CD14-positive monocyte (primary cell): ENCODE results near the gene GH2. TPM values are rescaled to one million over a fixed set of nuclear protein-coding genes. Genes with fewer than 3 reads are reported as not detected.

ENCODE experiments used
- DNase-seq, 3 donors: peaks; one replicate each; pipeline ENCODE4 v3.0.0-alpha.2; 2011 to 2022
- H2AFZ ChIP-seq: 2 replicates; pipeline ENCODE4 v1.6.0; 2012; ENCODE audit warnings: mild to moderate bottlenecking, low read depth, low read length, inconsistent platforms; ENCODE audit not compliant: insufficient read depth, poor library complexity, severe bottlenecking
- H3K27ac ChIP-seq, 2 donors: 1 replicate in 1 of 2; 2 replicates in 1 of 2; pipeline ENCODE4 v1.5.1; 2012 to 2013; ENCODE audit warnings: low read length in 2 of 2, control low read depth in 1 of 2, inconsistent platforms in 1 of 2, low read depth in 1 of 2, mild to moderate bottlenecking in 1 of 2
- H3K27me3 ChIP-seq, 2 donors: one replicate each; pipeline versions ENCODE4 v1.6.0 to v1.6.1; 2011 to 2013; ENCODE audit warnings: low read length in 2 of 2; ENCODE audit not compliant: control insufficient read depth in 2 of 2, insufficient read depth in 2 of 2
- H3K36me3 ChIP-seq, 2 donors: replicated peaks in 1 of 2; 1 replicate in 1 of 2; 2 replicates in 1 of 2; pipeline versions ENCODE4 v1.5.1 to v1.6.1; 2012 to 2013; ENCODE audit warnings: low read length in 2 of 2, control low read depth in 1 of 2, inconsistent platforms in 1 of 2, mild to moderate bottlenecking in 1 of 2; ENCODE audit not compliant: insufficient read depth in 2 of 2, control insufficient read depth in 1 of 2
- H3K4me1 ChIP-seq, 2 donors: 1 replicate in 1 of 2; 2 replicates in 1 of 2; pipeline versions ENCODE4 v1.5.1 to v1.6.1; 2012 to 2013; ENCODE audit warnings: low read length in 2 of 2, control low read depth in 1 of 2, inconsistent platforms in 1 of 2, mild to moderate bottlenecking in 1 of 2, moderate library complexity in 1 of 2; ENCODE audit not compliant: insufficient read depth in 2 of 2, control insufficient read depth in 1 of 2
- H3K4me2 ChIP-seq: replicated peaks from 2 replicates; pipeline ENCODE3; 2012; ENCODE audit warnings: low read length, moderate library complexity, mild to moderate bottlenecking; ENCODE audit not compliant: poor library complexity, severe bottlenecking; ENCODE audit errors: extremely low read depth
- H3K4me3 ChIP-seq, 3 experiments: fragments of 200-600 bp in 1 of 3; sonication (generic) in 1 of 3; replicated peaks in 1 of 3; 1 replicate in 2 of 3; 2 replicates in 1 of 3; pipeline ENCODE4 v1.5.1; 2011 to 2013; ENCODE audit warnings: low read length in 3 of 3, mild to moderate bottlenecking in 3 of 3, control low read depth in 2 of 3, low read depth in 2 of 3, inconsistent platforms in 1 of 3, moderate library complexity in 1 of 3
- H3K79me2 ChIP-seq: 2 replicates; pipeline ENCODE4 v1.6.0; 2012; ENCODE audit warnings: mild to moderate bottlenecking, control low read depth, inconsistent platforms, low read length, moderate library complexity; ENCODE audit not compliant: insufficient read depth
- H3K9ac ChIP-seq: 2 replicates; pipeline ENCODE4 v1.6.0; 2017; ENCODE audit warnings: low read length, mild to moderate bottlenecking; ENCODE audit not compliant: insufficient read depth, poor library complexity, severe bottlenecking
- H3K9me3 ChIP-seq, 2 donors: replicated peaks in 1 of 2; 1 replicate in 1 of 2; 2 replicates in 1 of 2; pipeline versions ENCODE4 v1.5.1 to v1.6.1; 2012 to 2013; ENCODE audit warnings: low read length in 2 of 2, control low read depth in 1 of 2; ENCODE audit not compliant: control insufficient read depth in 1 of 2, insufficient read depth in 1 of 2
- H4K20me1 ChIP-seq: 2 replicates; pipeline ENCODE4 v1.6.0; 2012; ENCODE audit warnings: mild to moderate bottlenecking, low read length, control low read depth, moderate library complexity; ENCODE audit not compliant: insufficient read depth
- H3K27ac Mint-ChIP-seq, 7 donors: one replicate each; pipeline ENCODE4 v1.8.0; 2020; ENCODE audit warnings: mild to moderate bottlenecking in 7 of 7, mixed read lengths in 7 of 7, moderate library complexity in 6 of 7, inconsistent platforms in 2 of 7
- H3K27me3 Mint-ChIP-seq, 3 donors: one replicate each; pipeline ENCODE4 v1.8.0; 2021 to 2022; ENCODE audit warnings: low read depth in 3 of 3, mild to moderate bottlenecking in 3 of 3, mixed read lengths in 3 of 3, moderate library complexity in 3 of 3, inconsistent platforms in 1 of 3
- H3K36me3 Mint-ChIP-seq, 2 donors: one replicate each; pipeline ENCODE4 v1.8.0; 2020; ENCODE audit warnings: mixed read lengths in 2 of 2, inconsistent platforms in 1 of 2, mild to moderate bottlenecking in 1 of 2
- H3K4me1 Mint-ChIP-seq: one replicate; pipeline ENCODE4 v1.8.0; 2020; ENCODE audit warnings: mild to moderate bottlenecking, mixed read lengths
- H3K4me3 Mint-ChIP-seq, 2 donors: one replicate each; pipeline ENCODE4 v1.8.0; 2020; ENCODE audit warnings: mild to moderate bottlenecking in 2 of 2, mixed read lengths in 2 of 2, moderate library complexity in 1 of 2
- H3K9me3 Mint-ChIP-seq, 7 donors: one replicate each; pipeline ENCODE4 v1.8.0; 2020 to 2022; ENCODE audit warnings: mixed read lengths in 7 of 7, mild to moderate bottlenecking in 6 of 7, moderate library complexity in 6 of 7, inconsistent platforms in 2 of 7
- CTCF ChIP-seq: fragments of 200-600 bp; IDR thresholded peaks from one replicate; pipeline ENCODE4 v1.8.0; 2022; ENCODE audit warnings: antibody characterized with exemption, mild to moderate bottlenecking
- WGBS: methylation state at CpG from one replicate; pipeline ENCODE4 v1.1.5; 2013; ENCODE audit warnings: missing lambda C conversion rate; ENCODE audit not compliant: insufficient coverage; 5-methylcytosine and 5-hydroxymethylcytosine counted together
- intact Hi-C, 2 donors: fragments of 100-400 bp; cut with micrococcal nuclease; formaldehyde crosslinking; loops; one replicate each; pipeline versions ENCODE4 v1.15.0 to v1.15.1; 2023
- polyA plus RNA-seq, 3 donors: library from polyadenylated mRNA; depleted of rRNA in 1 of 3; unstranded in 2 of 3; stranded (reverse) in 1 of 3; fragments of 300-500 nt in 2 of 3; fragments of >200 nt in 1 of 3; fragmentation: Illumina TruSeq in 2 of 3; gene quantifications; 1 replicate in 2 of 3; 2 replicates in 1 of 3; pipeline ENCODE4 v1.2.3, GENCODE V29; 2012 to 2021

The GH2 gene
- polyA plus RNA-seq, 3 donors = not detected

- Histone ChIP-seq H2AFZ (no peak overlapping the region), H3K4me3 (no peak overlapping the region), H3K9me3 (no peaks in the 10 kb centered on the region), H3K9ac (no peak overlapping the region), H3K36me3 (peaks cover 42 to 54% of the 10 kb centered on the region in 2 donors), H3K27ac (no peak overlapping the region), H3K79me2 (peaks cover 84% of the 10 kb centered on the region), H4K20me1 (peaks cover 95% of the 10 kb centered on the region), H3K4me2 (no peak overlapping the region), H3K27me3 (no peaks in the 10 kb centered on the region), H3K4me1 (peaks cover 41 to 48% of the 10 kb centered on the region in 2 donors)
- intact Hi-C loops = no loop called here
- Mint-ChIP-seq H3K36me3 (peaks cover 37 to 52% of the 10 kb centered on the region in 2 donors), H3K27me3 (peaks cover 0 to 3% (median 1%) of the 10 kb centered on the region in 3 donors), H3K4me1 (peaks cover 45% of the 10 kb centered on the region), H3K4me3 (no peak overlapping the region), H3K27ac (peak overlapping the region in 1 of 7 donors; percentile 58), H3K9me3 (no peaks in the 10 kb centered on the region)
- 89% methylated on average over 12 of the region's 12 CpGs for WGBS
- TF ChIP-seq CTCF = no peak
- DNase-seq = no peak
Observed at GRCh38 chr17:63837480-63837879, 44.3 kb downstream of the GH2 start.

- Mint-ChIP-seq H3K36me3 (peaks cover 44 to 59% of the 10 kb centered on the region in 2 donors), H3K4me3 (no peak overlapping the region), H3K27ac (peak overlapping the region in 5 of 7 donors; percentile 28 to 74 (median 53)), H3K27me3 (peaks cover 0 to 1% (median under 1%) of the 10 kb centered on the region in 3 donors), H3K9me3 (no peaks in the 10 kb centered on the region), H3K4me1 (peaks cover 46% of the 10 kb centered on the region)
- H3K36me3 ChIP-seq = peaks cover 48 to 61% of the 10 kb centered on the region in 2 donors
- H2AFZ ChIP-seq = no peak overlapping the region
- no peak overlapping the region for H3K4me2 ChIP-seq
- no peak for TF ChIP-seq CTCF
- H3K9me3 ChIP-seq = no peaks in the 10 kb centered on the region
- H3K79me2 ChIP-seq = peaks cover 79% of the 10 kb centered on the region
- WGBS = 98% methylated on average over 6 of the region's 7 CpGs
- intact Hi-C loops = no loop called here
- no peak overlapping the region for H3K4me3 ChIP-seq
- no peak for DNase-seq
- no peak overlapping the region for H3K9ac ChIP-seq
- H3K4me1 ChIP-seq = peaks cover 40 to 48% of the 10 kb centered on the region in 2 donors
- no peaks in the 10 kb centered on the region for H3K27me3 ChIP-seq
- H3K27ac ChIP-seq = no peak overlapping the region
- H4K20me1 ChIP-seq = peaks cover 97% of the 10 kb centered on the region
Observed at GRCh38 chr17:63836811-63837210, 44.9 kb downstream of the GH2 start.
